ENCODE results near the gene DCAF4L1.

DCAF4L1 gene

GRCh38 chr4:41994461-41994985 lies 13.0 kb downstream of the DCAF4L1 start:
- no peak for TF ChIP-seq REST (IDR thresholded peaks at IDR 0.05; ENCODE audit: low read depth)
- no peak for TF ChIP-seq TAF1 (IDR thresholded peaks at IDR 0.05; ENCODE audit: low read depth)
- no peak for TF ChIP-seq CEBPB (IDR thresholded peaks at IDR 0.05)
- no peak for TF ChIP-seq NFIC (IDR thresholded peaks at IDR 0.05)
- no peak for TF ChIP-seq EP300 (IDR thresholded peaks at IDR 0.05; ENCODE audit: borderline replicate concordance)
- no peak for TF ChIP-seq TCF12 (IDR thresholded peaks at IDR 0.05; ENCODE audit: low read depth)
- no peak for TF ChIP-seq ZBTB7A (IDR thresholded peaks at IDR 0.05; ENCODE audit: low read depth)
- TF ChIP-seq CREB1 (IDR thresholded peaks at IDR 0.05; ENCODE audit: low read depth) = no peak
- TF ChIP-seq USF1 (IDR thresholded peaks at IDR 0.05) = no peak
- no peak for TF ChIP-seq RAD21 (IDR thresholded peaks at IDR 0.05; ENCODE audit: low read depth)
- no peak for TF ChIP-seq MAX (IDR thresholded peaks at IDR 0.05)
- no peak for TF ChIP-seq EGR1 (IDR thresholded peaks at IDR 0.05)
- TF ChIP-seq TEAD4 (IDR thresholded peaks at IDR 0.05) = no peak
- no peak for TF ChIP-seq YY1 (IDR thresholded peaks at IDR 0.05; ENCODE audit: low read depth)
- no peak for TF ChIP-seq FOXM1 (IDR thresholded peaks at IDR 0.05; ENCODE audit: borderline replicate concordance, low read depth)

GRCh38 chr4:41998019-41998418 lies 16.5 kb downstream of the DCAF4L1 start:
- TF ChIP-seq TEAD4 (IDR thresholded peaks at IDR 0.05) (no peak), EP300 (IDR thresholded peaks at IDR 0.05; ENCODE audit: borderline replicate concordance) (no peak), CEBPB (IDR thresholded peaks at IDR 0.05) (no peak), USF1 (IDR thresholded peaks at IDR 0.05) (no peak), NFIC (IDR thresholded peaks at IDR 0.05) (no peak), ZBTB7A (IDR thresholded peaks at IDR 0.05; ENCODE audit: low read depth) (no peak), CREB1 (IDR thresholded peaks at IDR 0.05; ENCODE audit: low read depth) (no peak), TCF12 (IDR thresholded peaks at IDR 0.05; ENCODE audit: low read depth) (no peak), EGR1 (IDR thresholded peaks at IDR 0.05) (no peak), REST (IDR thresholded peaks at IDR 0.05; ENCODE audit: low read depth) (no peak), RAD21 (IDR thresholded peaks at IDR 0.05; ENCODE audit: low read depth) (no peak), MAX (IDR thresholded peaks at IDR 0.05) (no peak), YY1 (IDR thresholded peaks at IDR 0.05; ENCODE audit: low read depth) (no peak)

- TF ChIP-seq TAF1 (IDR thresholded peaks at IDR 0.05; ENCODE audit: low read depth) (no peak), ZBTB7A (IDR thresholded peaks at IDR 0.05; ENCODE audit: low read depth) (no peak), CREB1 (IDR thresholded peaks at IDR 0.05; ENCODE audit: low read depth) (no peak), REST (IDR thresholded peaks at IDR 0.05; ENCODE audit: low read depth) (no peak), FOXM1 (IDR thresholded peaks at IDR 0.05; ENCODE audit: borderline replicate concordance, low read depth) (no peak), CEBPB (IDR thresholded peaks at IDR 0.05) (no peak), EGR1 (IDR thresholded peaks at IDR 0.05) (no peak), EP300 (IDR thresholded peaks at IDR 0.05; ENCODE audit: borderline replicate concordance) (no peak), TEAD4 (IDR thresholded peaks at IDR 0.05) (no peak), USF1 (IDR thresholded peaks at IDR 0.05) (no peak), MAX (IDR thresholded peaks at IDR 0.05) (no peak)
These were observed 17.8 kb downstream of the DCAF4L1 start for GRCh38 chr4:41999321-41999720.
